ENCODE results near the gene ADGRA1.

GRCh38 chr10:133042061-133042460 is 45.7 kb upstream of the ADGRA1 start:
- TF ChIP-seq POLR2A (IDR thresholded peaks at IDR 0.05; ENCODE audit: low read length) = no peak
- no peak for TF ChIP-seq GATA1 (IDR thresholded peaks at IDR 0.05; ENCODE audit: low read depth, low read length)
